ENCODE data around the gene CLPTM1. TPM values are rescaled to one million over a fixed set of nuclear protein-coding genes. Genes with fewer than 3 reads are reported as not detected.
A peak's percentile ranks its signal among the peaks of the same experiment; 100 is the strongest.

CLPTM1 gene
- polyA plus RNA-seq, 3 donors: 14.7 to 84.3 (median 20.0) TPM

DNA sequence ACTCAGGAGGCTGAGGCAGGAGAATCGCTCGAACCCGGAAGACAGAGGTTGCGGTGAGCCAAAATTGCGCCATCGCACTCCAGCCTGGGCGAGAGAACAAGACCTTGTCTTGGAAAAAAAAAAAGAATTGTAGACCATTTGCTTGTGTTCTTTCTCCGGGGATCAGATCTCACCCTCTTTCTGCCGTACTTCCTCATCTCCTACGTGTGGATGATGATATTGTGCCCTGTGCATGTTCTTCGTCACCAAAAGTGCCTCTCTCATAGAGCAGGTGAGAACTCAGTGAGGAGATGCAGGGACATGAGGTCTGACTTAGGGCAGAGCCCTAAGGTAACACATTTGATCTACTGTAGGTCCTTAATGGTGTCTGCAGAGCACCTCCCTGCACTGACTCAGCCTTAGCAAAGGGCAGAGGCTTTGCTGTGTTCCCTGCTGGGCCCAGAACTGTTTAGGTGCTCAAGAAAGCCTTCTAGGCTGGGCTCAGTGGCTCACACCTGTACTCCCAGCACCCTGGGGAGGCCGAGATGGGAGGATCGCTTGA is 8.1 kb upstream of the CLPTM1 start:
- H3K27ac Mint-ChIP-seq: peak overlapping the region; percentile 37 to 83 (median 74)
- H3K79me2 ChIP-seq (ENCODE audit: insufficient read depth, low read length): no peaks in the 10 kb centered on the region
- intact Hi-C loops (cut with micrococcal nuclease): no loop called here
- H4K20me1 ChIP-seq (ENCODE audit: insufficient read depth, low read length): no peaks in the 10 kb centered on the region
- DNase-seq: no peak
- H3K4me2 ChIP-seq (replicated peaks; ENCODE audit: extremely low read depth, low read length, poor library complexity, severe bottlenecking): no peak overlapping the region
- peaks cover 10 to 13% of the 10 kb centered on the region in 2 donors for H3K36me3 ChIP-seq (replicated peaks in 1 of 2; ENCODE audit: control insufficient read depth in 1 of 2, insufficient read depth in 2 of 2, low read length in 2 of 2)
- H3K9me3 Mint-ChIP-seq: no peaks in the 10 kb centered on the region
- 78% methylated on average over 10 of the region's 13 CpGs for WGBS (ENCODE audit: insufficient coverage)
- H3K27me3 Mint-ChIP-seq (ENCODE audit: low read depth in 3 of 3): peaks cover 3 to 6% (median 3%) of the 10 kb centered on the region in 3 donors
- no peaks in the 10 kb centered on the region for H3K9me3 ChIP-seq (replicated peaks in 1 of 2; ENCODE audit: control insufficient read depth in 1 of 2, insufficient read depth in 1 of 2, low read length in 2 of 2)
- H3K4me3 Mint-ChIP-seq: no peak overlapping the region
- no peak overlapping the region for H3K4me3 ChIP-seq (replicated peaks in 1 of 3; ENCODE audit: low read depth in 2 of 3, low read length in 3 of 3)
- peaks cover 9 to 15% of the 10 kb centered on the region in 2 donors for H3K4me1 ChIP-seq (ENCODE audit: control insufficient read depth in 1 of 2, insufficient read depth in 2 of 2, low read length in 2 of 2)
- H3K27ac ChIP-seq (ENCODE audit: low read depth in 1 of 2, low read length in 2 of 2): no peak overlapping the region
- peaks cover 10 to 24% of the 10 kb centered on the region in 2 donors for H3K36me3 Mint-ChIP-seq
- TF ChIP-seq, protein P1, sequence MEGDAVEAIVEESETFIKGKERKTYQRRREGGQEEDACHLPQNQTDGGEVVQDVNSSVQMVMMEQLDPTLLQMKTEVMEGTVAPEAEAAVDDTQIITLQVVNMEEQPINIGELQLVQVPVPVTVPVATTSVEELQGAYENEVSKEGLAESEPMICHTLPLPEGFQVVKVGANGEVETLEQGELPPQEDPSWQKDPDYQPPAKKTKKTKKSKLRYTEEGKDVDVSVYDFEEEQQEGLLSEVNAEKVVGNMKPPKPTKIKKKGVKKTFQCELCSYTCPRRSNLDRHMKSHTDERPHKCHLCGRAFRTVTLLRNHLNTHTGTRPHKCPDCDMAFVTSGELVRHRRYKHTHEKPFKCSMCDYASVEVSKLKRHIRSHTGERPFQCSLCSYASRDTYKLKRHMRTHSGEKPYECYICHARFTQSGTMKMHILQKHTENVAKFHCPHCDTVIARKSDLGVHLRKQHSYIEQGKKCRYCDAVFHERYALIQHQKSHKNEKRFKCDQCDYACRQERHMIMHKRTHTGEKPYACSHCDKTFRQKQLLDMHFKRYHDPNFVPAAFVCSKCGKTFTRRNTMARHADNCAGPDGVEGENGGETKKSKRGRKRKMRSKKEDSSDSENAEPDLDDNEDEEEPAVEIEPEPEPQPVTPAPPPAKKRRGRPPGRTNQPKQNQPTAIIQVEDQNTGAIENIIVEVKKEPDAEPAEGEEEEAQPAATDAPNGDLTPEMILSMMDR (IDR thresholded peaks at IDR 0.05): no peak
- no peak overlapping the region for H2AFZ ChIP-seq (ENCODE audit: insufficient read depth, low read depth, low read length, poor library complexity, severe bottlenecking)
- H3K4me1 Mint-ChIP-seq: peaks cover 17% of the 10 kb centered on the region
- H3K27me3 ChIP-seq (ENCODE audit: control insufficient read depth in 2 of 2, insufficient read depth in 2 of 2, low read length in 2 of 2): no peaks in the 10 kb centered on the region
- no peak overlapping the region for H3K9ac ChIP-seq (ENCODE audit: insufficient read depth, low read length, poor library complexity, severe bottlenecking)

DNA sequence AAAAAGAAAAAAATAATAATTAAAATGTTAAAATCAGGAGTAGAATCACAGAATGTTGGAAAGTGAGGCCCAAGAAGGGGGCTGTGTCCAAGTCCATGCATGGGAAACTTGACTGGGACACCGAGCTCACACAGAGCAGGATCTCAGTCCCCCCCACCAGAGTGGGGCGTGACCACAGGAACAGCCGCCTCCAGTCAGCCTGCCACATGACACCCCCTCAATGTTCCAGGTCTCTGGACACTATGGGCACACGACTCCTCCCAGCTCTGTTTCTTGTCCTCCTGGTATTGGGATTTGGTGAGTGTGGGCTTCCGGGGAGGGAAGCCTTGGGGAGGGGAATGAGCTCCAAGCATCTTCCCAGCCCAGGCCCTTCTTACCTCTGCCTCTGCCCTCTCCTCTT is 6.9 kb upstream of the CLPTM1 start:
- Mint-ChIP-seq H3K4me1 (peaks cover 17% of the 10 kb centered on the region), H3K27me3 (ENCODE audit: low read depth in 3 of 3) (peaks cover 3 to 6% (median 3%) of the 10 kb centered on the region in 3 donors), H3K36me3 (peaks cover 12 to 28% of the 10 kb centered on the region in 2 donors), H3K4me3 (no peak overlapping the region), H3K27ac (peak overlapping the region in 1 of 7 donors; percentile 20), H3K9me3 (no peaks in the 10 kb centered on the region)
- Histone ChIP-seq H3K4me3 (replicated peaks in 1 of 3; ENCODE audit: low read depth in 2 of 3, low read length in 3 of 3) (no peak overlapping the region), H3K27ac (ENCODE audit: low read depth in 1 of 2, low read length in 2 of 2) (no peak overlapping the region), H2AFZ (ENCODE audit: insufficient read depth, low read depth, low read length, poor library complexity, severe bottlenecking) (no peak overlapping the region), H3K27me3 (ENCODE audit: control insufficient read depth in 2 of 2, insufficient read depth in 2 of 2, low read length in 2 of 2) (no peaks in the 10 kb centered on the region), H3K9ac (ENCODE audit: insufficient read depth, low read length, poor library complexity, severe bottlenecking) (no peak overlapping the region), H4K20me1 (ENCODE audit: insufficient read depth, low read length) (no peaks in the 10 kb centered on the region), H3K9me3 (replicated peaks in 1 of 2; ENCODE audit: control insufficient read depth in 1 of 2, insufficient read depth in 1 of 2, low read length in 2 of 2) (no peaks in the 10 kb centered on the region), H3K79me2 (ENCODE audit: insufficient read depth, low read length) (no peaks in the 10 kb centered on the region), H3K4me2 (replicated peaks; ENCODE audit: extremely low read depth, low read length, poor library complexity, severe bottlenecking) (no peak overlapping the region), H3K36me3 (replicated peaks in 1 of 2; ENCODE audit: control insufficient read depth in 1 of 2, insufficient read depth in 2 of 2, low read length in 2 of 2) (peaks cover 10 to 13% of the 10 kb centered on the region in 2 donors), H3K4me1 (ENCODE audit: control insufficient read depth in 1 of 2, insufficient read depth in 2 of 2, low read length in 2 of 2) (peaks cover 9 to 15% of the 10 kb centered on the region in 2 donors)
- TF ChIP-seq, protein P1 (IDR thresholded peaks at IDR 0.05): no peak
- WGBS (ENCODE audit: insufficient coverage): no CpG with 5 or more reads among the region's 5 CpGs
- intact Hi-C loops (cut with micrococcal nuclease): no loop called here
- no peak for DNase-seq
